Natural killer cell (primary cell): ENCODE measurements around the gene BCAP31. TPM values are rescaled to one million over a fixed set of nuclear protein-coding genes. Genes with fewer than 3 reads are reported as not detected.

ENCODE experiments used
- ATAC-seq, 3 donors: fragments of 150-1000 bp in 2 of 3; fragments of 200-7000 bp in 1 of 3; cut with Tn5 transposase; 1 replicate in 1 of 3; 2 replicates in 2 of 3; pipeline ENCODE4 v1.10.0; 2021; ENCODE audit warnings: mild to moderate bottlenecking in 2 of 3, moderate library complexity in 2 of 3
- DNase-seq, 2 donors: peaks; one replicate each; pipeline versions ENCODE4 v3.0.0 to v3.0.0-alpha.2; 2013 to 2021; ENCODE audit warnings: mixed read lengths in 1 of 2
- H3K27ac ChIP-seq: one replicate; pipeline ENCODE4 v1.5.1; 2013; ENCODE audit warnings: mild to moderate bottlenecking, low read length
- H3K27me3 ChIP-seq: one replicate; pipeline ENCODE4 v1.6.1; 2013; ENCODE audit warnings: low read length; ENCODE audit not compliant: control insufficient read depth, insufficient read depth
- H3K36me3 ChIP-seq: one replicate; pipeline ENCODE4 v1.6.1; 2013; ENCODE audit warnings: low read length; ENCODE audit not compliant: control insufficient read depth, insufficient read depth
- H3K4me1 ChIP-seq: one replicate; pipeline ENCODE4 v1.6.1; 2013; ENCODE audit warnings: low read length; ENCODE audit not compliant: control insufficient read depth, insufficient read depth
- H3K4me3 ChIP-seq: one replicate; pipeline ENCODE4 v1.5.1; 2013; ENCODE audit warnings: low read length
- H3K9me3 ChIP-seq: one replicate; pipeline ENCODE4 v1.6.1; 2013; ENCODE audit warnings: low read length; ENCODE audit not compliant: control insufficient read depth, insufficient read depth
- H3K27ac Mint-ChIP-seq, 2 donors: one replicate each; pipeline ENCODE4 v1.8.0; 2022; ENCODE audit warnings: mild to moderate bottlenecking in 2 of 2, mixed read lengths in 2 of 2, moderate library complexity in 1 of 2
- H3K27me3 Mint-ChIP-seq, 2 donors: one replicate each; pipeline ENCODE4 v1.8.0; 2022; ENCODE audit warnings: low read depth in 2 of 2, mixed read lengths in 2 of 2
- H3K36me3 Mint-ChIP-seq: one replicate; pipeline ENCODE4 v1.8.0; 2022; ENCODE audit warnings: mixed read lengths
- H3K4me1 Mint-ChIP-seq, 2 donors: one replicate each; pipeline ENCODE4 v1.8.0; 2022; ENCODE audit warnings: mixed read lengths in 2 of 2
- H3K4me3 Mint-ChIP-seq: one replicate; pipeline ENCODE4 v1.8.0; 2022; ENCODE audit warnings: mild to moderate bottlenecking, moderate library complexity, mixed read lengths
- H3K9me3 Mint-ChIP-seq, 2 donors: one replicate each; pipeline ENCODE4 v1.8.0; 2022; ENCODE audit warnings: mixed read lengths in 2 of 2
- WGBS: methylation state at CpG from one replicate; pipeline ENCODE4 v1.1.7; 2013; ENCODE audit warnings: missing lambda C conversion rate; ENCODE audit not compliant: insufficient coverage; 5-methylcytosine and 5-hydroxymethylcytosine counted together
- intact Hi-C: fragments of 100-400 bp; cut with micrococcal nuclease; formaldehyde crosslinking; loops from one replicate; pipeline ENCODE4 v1.14.2; 2022
- total RNA-seq, 4 donors: library from RNA; stranded (reverse); fragments of 120-200 nt in 1 of 4; gene quantifications; one replicate each; pipeline versions ENCODE4 v1.2.3 to v1.2.4, GENCODE V29; 2013 to 2022
- TF ChIP-seq, protein P1 (sequence below): fragments of 200-600 bp; IDR thresholded peaks from one replicate; pipeline ENCODE4 v1.8.0; 2022; ENCODE audit warnings: antibody characterized with exemption

BCAP31 gene
- total RNA-seq, 3 donors from 2014 or later (not counting 1 experiment from before 2014, with no cell fraction given): 109 to 131 (median 119) TPM

DNA sequence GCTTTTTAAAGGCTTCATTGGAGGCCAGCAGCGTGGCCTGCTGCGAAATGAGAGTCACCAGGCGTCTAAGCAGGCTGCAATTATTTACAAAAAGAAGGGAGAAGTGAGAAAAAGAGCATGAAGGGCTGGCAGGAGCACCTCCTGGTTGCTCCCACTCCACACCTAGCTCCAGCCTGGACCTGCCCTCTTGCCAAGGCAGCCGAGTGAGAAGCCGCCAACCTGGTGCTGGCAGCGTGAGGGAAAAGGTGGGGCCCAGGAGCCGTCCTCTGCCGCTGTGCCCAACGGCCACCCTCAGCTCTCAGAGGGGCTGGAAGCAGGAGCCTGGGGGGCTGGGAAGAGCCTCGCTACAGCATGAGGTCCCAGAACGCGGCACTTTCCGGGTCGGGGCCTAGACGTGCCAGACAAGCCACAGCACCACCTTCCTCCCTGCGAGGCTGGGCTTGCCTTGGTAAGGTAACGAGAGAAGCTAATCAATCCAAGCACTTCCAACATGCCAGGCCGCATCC, 20.1 kb downstream of the BCAP31 start:
- no peak overlapping the region for H3K27ac ChIP-seq
- intact Hi-C loops: no loop called here
- no peaks in the 10 kb centered on the region for H3K27me3 Mint-ChIP-seq
- H3K36me3 Mint-ChIP-seq: no peaks in the 10 kb centered on the region
- H3K9me3 Mint-ChIP-seq: no peaks in the 10 kb centered on the region
- ATAC-seq (no peak), DNase-seq (no peak)
- TF ChIP-seq, protein P1, sequence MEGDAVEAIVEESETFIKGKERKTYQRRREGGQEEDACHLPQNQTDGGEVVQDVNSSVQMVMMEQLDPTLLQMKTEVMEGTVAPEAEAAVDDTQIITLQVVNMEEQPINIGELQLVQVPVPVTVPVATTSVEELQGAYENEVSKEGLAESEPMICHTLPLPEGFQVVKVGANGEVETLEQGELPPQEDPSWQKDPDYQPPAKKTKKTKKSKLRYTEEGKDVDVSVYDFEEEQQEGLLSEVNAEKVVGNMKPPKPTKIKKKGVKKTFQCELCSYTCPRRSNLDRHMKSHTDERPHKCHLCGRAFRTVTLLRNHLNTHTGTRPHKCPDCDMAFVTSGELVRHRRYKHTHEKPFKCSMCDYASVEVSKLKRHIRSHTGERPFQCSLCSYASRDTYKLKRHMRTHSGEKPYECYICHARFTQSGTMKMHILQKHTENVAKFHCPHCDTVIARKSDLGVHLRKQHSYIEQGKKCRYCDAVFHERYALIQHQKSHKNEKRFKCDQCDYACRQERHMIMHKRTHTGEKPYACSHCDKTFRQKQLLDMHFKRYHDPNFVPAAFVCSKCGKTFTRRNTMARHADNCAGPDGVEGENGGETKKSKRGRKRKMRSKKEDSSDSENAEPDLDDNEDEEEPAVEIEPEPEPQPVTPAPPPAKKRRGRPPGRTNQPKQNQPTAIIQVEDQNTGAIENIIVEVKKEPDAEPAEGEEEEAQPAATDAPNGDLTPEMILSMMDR: no peak
- H3K27me3 ChIP-seq: no peaks in the 10 kb centered on the region
- no peak overlapping the region for H3K4me3 ChIP-seq
- peaks cover 0 to 6% of the 10 kb centered on the region in 2 donors for H3K4me1 Mint-ChIP-seq
- H3K36me3 ChIP-seq: peaks cover 35% of the 10 kb centered on the region
- no peak overlapping the region for H3K4me3 Mint-ChIP-seq
- no peaks in the 10 kb centered on the region for H3K9me3 ChIP-seq
- WGBS: 95% methylated on average over 15 of the region's 18 CpGs
- no peaks in the 10 kb centered on the region for H3K4me1 ChIP-seq
- no peak overlapping the region for H3K27ac Mint-ChIP-seq

DNA sequence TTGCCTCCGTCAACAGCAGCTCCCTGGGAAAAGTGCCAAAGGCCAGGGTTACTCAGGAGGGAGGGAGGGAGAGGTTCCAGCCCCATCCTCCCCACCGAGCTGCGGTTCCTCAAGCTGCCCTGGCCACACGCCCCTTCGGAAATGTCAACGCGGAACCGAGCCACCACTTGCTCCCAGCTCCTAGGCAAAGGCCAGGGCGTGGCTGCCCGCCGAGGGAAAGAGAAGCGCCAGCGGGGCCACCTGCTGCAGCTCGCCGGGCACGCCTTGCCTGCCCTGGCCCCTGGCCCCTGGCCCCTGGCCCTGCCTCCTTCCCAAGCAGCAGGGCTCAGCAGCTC, 21.2 kb downstream of the BCAP31 start:
- 100% methylated on average over 15 of the region's 16 CpGs for WGBS
- no peak overlapping the region for H3K27ac Mint-ChIP-seq
- no peak for ATAC-seq
- Histone ChIP-seq H3K27me3 (no peaks in the 10 kb centered on the region), H3K4me1 (no peaks in the 10 kb centered on the region), H3K4me3 (no peak overlapping the region), H3K9me3 (no peaks in the 10 kb centered on the region), H3K36me3 (peaks cover 30% of the 10 kb centered on the region), H3K27ac (no peak overlapping the region)
- no peak for DNase-seq
- H3K4me3 Mint-ChIP-seq: no peak overlapping the region
- no peaks in the 10 kb centered on the region for H3K9me3 Mint-ChIP-seq
- TF ChIP-seq, protein P1: no peak
- peaks cover 0 to 6% of the 10 kb centered on the region in 2 donors for H3K4me1 Mint-ChIP-seq
- no peaks in the 10 kb centered on the region for H3K36me3 Mint-ChIP-seq
- intact Hi-C loops: no loop called here
- H3K27me3 Mint-ChIP-seq: no peaks in the 10 kb centered on the region

DNA sequence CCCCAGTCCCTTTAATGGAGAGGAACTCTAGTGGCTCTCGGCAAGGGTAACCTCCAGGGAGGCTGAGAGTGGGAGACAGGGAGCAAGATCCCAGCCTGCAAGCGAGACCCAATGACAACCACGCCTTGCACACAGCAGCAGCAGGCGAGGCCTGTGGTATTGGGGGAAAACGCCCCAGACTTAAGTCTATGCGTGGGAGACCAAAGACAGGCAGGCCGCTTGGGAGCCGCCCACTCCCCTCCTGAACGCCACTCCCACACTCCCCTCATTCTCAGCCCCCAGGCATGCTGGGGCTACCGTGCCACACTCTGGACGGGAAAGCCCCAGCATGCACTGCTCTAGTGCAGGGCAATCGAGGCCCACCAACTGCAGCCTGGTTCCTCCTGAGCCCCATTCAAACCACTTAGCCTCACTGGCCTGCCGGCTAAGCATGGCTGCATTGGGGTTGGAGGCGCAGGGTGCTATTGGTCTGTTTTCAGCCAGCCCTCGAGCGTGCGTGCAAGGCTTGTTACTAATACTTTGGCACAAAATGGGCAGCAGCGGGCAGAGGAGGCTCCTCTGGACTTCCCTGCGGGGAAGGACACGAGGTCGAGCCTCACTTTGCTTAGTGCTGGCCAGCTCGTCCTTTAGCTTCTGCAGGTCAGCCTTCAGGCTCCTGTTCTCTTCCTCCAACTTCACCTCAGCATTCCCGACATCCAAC, 21.7 kb downstream of the BCAP31 start:
- Mint-ChIP-seq H3K4me1 (peaks cover 0 to 6% of the 10 kb centered on the region in 2 donors), H3K27me3 (no peaks in the 10 kb centered on the region), H3K9me3 (no peaks in the 10 kb centered on the region), H3K36me3 (no peaks in the 10 kb centered on the region), H3K4me3 (no peak overlapping the region), H3K27ac (no peak overlapping the region)
- DNase-seq: no peak
- Histone ChIP-seq H3K36me3 (peaks cover 27% of the 10 kb centered on the region), H3K27me3 (no peaks in the 10 kb centered on the region), H3K27ac (no peak overlapping the region), H3K4me3 (no peak overlapping the region), H3K9me3 (no peaks in the 10 kb centered on the region), H3K4me1 (no peaks in the 10 kb centered on the region)
- intact Hi-C loops: no loop called here
- TF ChIP-seq, protein P1: no peak
- 94% methylated on average over 22 of the region's 23 CpGs for WGBS
- no peak for ATAC-seq

DNA sequence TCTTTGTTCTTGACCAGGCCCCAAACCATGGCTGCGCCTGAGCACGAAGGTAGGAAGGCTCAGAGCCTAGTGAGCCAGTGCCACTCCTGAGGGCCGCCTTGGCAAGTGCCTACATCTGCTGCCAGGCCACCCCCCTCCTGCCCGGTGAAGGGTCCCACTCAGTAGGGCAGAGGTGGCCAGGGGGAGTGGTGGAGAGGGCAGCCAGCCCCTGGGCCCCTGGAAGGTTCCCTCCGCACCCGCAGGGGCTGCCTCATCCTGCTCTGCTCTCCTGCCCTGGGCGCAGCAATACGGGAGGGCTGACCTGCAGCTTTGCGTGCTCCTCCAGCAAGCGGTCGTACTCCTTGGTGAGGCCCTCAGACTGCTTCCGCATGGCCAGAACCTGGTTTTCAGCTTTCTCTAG, 22.5 kb downstream of the BCAP31 start:
- TF ChIP-seq, protein P1: no peak
- no peaks in the 10 kb centered on the region for H3K9me3 Mint-ChIP-seq
- 100% methylated on average over 10 of the region's 12 CpGs for WGBS
- no peaks in the 10 kb centered on the region for H3K27me3 Mint-ChIP-seq
- no peak for ATAC-seq
- no peak overlapping the region for H3K27ac ChIP-seq
- H3K4me1 Mint-ChIP-seq: peaks cover 0 to 6% of the 10 kb centered on the region in 2 donors
- intact Hi-C loops: no loop called here
- no peak overlapping the region for H3K4me3 Mint-ChIP-seq
- H3K36me3 ChIP-seq: peaks cover 27% of the 10 kb centered on the region
- no peak overlapping the region for H3K4me3 ChIP-seq
- H3K27me3 ChIP-seq: no peaks in the 10 kb centered on the region
- no peaks in the 10 kb centered on the region for H3K4me1 ChIP-seq
- DNase-seq: no peak
- no peaks in the 10 kb centered on the region for H3K36me3 Mint-ChIP-seq
- no peak overlapping the region for H3K27ac Mint-ChIP-seq
- no peaks in the 10 kb centered on the region for H3K9me3 ChIP-seq
